DOHH2 (cell line): ENCODE measurements around the gene EVC.

Source experiments
- H3F3A ChIP-seq: fragments of 200-600 bp; sonication (generic), shearing (Covaris generic); 2 replicates; pipeline ENCODE4 v1.6.0; 2016; ENCODE audit warnings: antibody characterized with exemption, mild to moderate bottlenecking; ENCODE audit not compliant: control insufficient read depth, insufficient read depth
- H3K27ac ChIP-seq: fragments of 200-600 bp; sonication (generic); 2 replicates; pipeline ENCODE4 v1.5.1; 2014; ENCODE audit warnings: low read depth, mild to moderate bottlenecking, low read length, moderate library complexity
- H3K27me3 ChIP-seq: fragments of 200-600 bp; sonication (generic); 2 replicates; pipeline ENCODE4 v1.6.1; 2014; ENCODE audit warnings: mild to moderate bottlenecking, low read length, mixed read lengths; ENCODE audit not compliant: control insufficient read depth
- H3K36me3 ChIP-seq: fragments of 200-600 bp; sonication (generic); 2 replicates; pipeline ENCODE4 v1.6.1; 2014; ENCODE audit warnings: mild to moderate bottlenecking, low read length, moderate library complexity, mixed read lengths; ENCODE audit not compliant: control insufficient read depth
- H3K4me1 ChIP-seq: fragments of 200-600 bp; sonication (generic); 2 replicates; pipeline ENCODE4 v1.6.1; 2014; ENCODE audit warnings: mild to moderate bottlenecking, low read length, mixed read lengths; ENCODE audit not compliant: control insufficient read depth
- H3K4me2 ChIP-seq: fragments of 200-600 bp; sonication (generic); 2 replicates; pipeline ENCODE4 v1.6.0; 2014; ENCODE audit warnings: mild to moderate bottlenecking, low read length, moderate library complexity
- H3K4me3 ChIP-seq: fragments of 200-600 bp; sonication (generic); 2 replicates; pipeline ENCODE4 v1.5.1; 2014; ENCODE audit warnings: mild to moderate bottlenecking, low read length, mixed read lengths
- H3K79me2 ChIP-seq: fragments of 200-600 bp; sonication (generic); 2 replicates; pipeline ENCODE4 v1.6.1; 2014; ENCODE audit warnings: mild to moderate bottlenecking, low read length, mixed read lengths; ENCODE audit not compliant: control insufficient read depth
- H3K9me2 ChIP-seq: fragments of 200-600 bp; sonication (generic); replicated peaks from 2 replicates; pipeline ENCODE4 v1.6.1; 2014; ENCODE audit warnings: mild to moderate bottlenecking, low read length, mixed read lengths; ENCODE audit not compliant: control insufficient read depth
- H3K9me3 ChIP-seq: fragments of 200-600 bp; sonication (generic); 2 replicates; pipeline ENCODE4 v1.6.1; 2014; ENCODE audit warnings: antibody characterized with exemption, low read length, mixed read lengths; ENCODE audit not compliant: control insufficient read depth, insufficient read depth
- H4K20me1 ChIP-seq: fragments of 200-600 bp; sonication (generic); 2 replicates; pipeline ENCODE4 v1.6.0; 2014; ENCODE audit warnings: low read depth, mild to moderate bottlenecking, antibody characterized with exemption, low read length, moderate library complexity; ENCODE audit not compliant: control insufficient read depth, insufficient read depth
- EZH2phosphoT487 ChIP-seq: fragments of 200-600 bp; sonication (generic); IDR thresholded peaks from 2 replicates; pipeline ENCODE4 v1.6.1; 2017; ENCODE audit warnings: borderline replicate concordance, mild to moderate bottlenecking, antibody characterized with exemption, low read length, moderate library complexity, mixed read lengths
- TF ChIP-seq, protein P1 (sequence below): fragments of 200-600 bp; sonication (generic); IDR thresholded peaks from one replicate; pipeline ENCODE4 v1.5.1; 2014; ENCODE audit warnings: antibody characterized with exemption, mild to moderate bottlenecking, low read depth, low read length; ENCODE audit not compliant: poor library complexity, severe bottlenecking

EVC gene

DNA sequence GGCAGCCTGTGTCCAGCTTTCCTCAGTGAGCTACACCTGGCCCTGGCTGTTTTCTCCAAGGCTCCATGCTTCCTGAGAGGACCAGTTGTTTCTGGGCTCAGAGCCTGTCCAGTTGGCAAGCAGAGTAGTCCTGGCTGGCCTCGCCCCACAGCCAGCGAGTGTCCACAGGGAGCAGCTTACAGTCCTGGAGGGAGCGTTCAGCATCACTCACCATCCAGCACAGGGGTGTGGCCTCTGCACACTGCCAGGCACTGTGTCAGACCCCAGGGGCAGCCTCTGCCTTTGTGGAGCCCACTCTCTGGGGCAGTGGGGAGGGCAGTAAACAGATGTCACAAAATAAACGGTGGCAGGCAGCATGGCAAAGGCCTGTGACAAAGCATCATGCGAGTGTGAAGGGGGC lies 23.9 kb downstream of the EVC start:
- H3K27me3 ChIP-seq = no peaks in the 10 kb centered on the region
- H3K9me2 ChIP-seq = no peaks in the 10 kb centered on the region
- H3K9me3 ChIP-seq = no peaks in the 10 kb centered on the region
- no peak overlapping the region for H3K27ac ChIP-seq
- no peaks in the 10 kb centered on the region for H4K20me1 ChIP-seq
- H3K36me3 ChIP-seq = no peaks in the 10 kb centered on the region
- no peak overlapping the region for H3K4me2 ChIP-seq
- H3K4me3 ChIP-seq = no peak overlapping the region
- no peak for TF ChIP-seq EZH2phosphoT487
- TF ChIP-seq, protein P1, sequence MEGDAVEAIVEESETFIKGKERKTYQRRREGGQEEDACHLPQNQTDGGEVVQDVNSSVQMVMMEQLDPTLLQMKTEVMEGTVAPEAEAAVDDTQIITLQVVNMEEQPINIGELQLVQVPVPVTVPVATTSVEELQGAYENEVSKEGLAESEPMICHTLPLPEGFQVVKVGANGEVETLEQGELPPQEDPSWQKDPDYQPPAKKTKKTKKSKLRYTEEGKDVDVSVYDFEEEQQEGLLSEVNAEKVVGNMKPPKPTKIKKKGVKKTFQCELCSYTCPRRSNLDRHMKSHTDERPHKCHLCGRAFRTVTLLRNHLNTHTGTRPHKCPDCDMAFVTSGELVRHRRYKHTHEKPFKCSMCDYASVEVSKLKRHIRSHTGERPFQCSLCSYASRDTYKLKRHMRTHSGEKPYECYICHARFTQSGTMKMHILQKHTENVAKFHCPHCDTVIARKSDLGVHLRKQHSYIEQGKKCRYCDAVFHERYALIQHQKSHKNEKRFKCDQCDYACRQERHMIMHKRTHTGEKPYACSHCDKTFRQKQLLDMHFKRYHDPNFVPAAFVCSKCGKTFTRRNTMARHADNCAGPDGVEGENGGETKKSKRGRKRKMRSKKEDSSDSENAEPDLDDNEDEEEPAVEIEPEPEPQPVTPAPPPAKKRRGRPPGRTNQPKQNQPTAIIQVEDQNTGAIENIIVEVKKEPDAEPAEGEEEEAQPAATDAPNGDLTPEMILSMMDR = no peak
- H3K4me1 ChIP-seq = no peaks in the 10 kb centered on the region
- H3F3A ChIP-seq = no peaks in the 10 kb centered on the region
- no peaks in the 10 kb centered on the region for H3K79me2 ChIP-seq

DNA sequence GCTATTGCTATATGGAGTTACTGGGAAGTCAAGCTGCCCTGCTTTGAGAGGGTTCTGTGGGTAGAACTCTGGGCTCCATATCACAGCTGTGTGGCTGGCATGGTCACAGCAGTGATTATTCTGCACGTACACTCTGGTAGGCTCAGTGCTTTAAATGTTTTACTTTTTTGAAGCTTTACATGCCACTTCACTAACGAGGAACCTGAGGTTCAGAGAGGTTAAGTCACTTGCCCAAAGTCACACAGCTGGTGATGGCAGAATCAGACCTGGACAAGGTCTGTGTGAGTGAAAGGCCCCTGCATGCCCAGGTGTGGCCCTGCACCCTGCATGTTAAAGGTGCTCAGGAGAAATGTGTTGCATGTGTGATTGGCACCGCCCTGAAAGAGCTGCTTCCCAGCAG lies 24.5 kb downstream of the EVC start:
- H3K4me1 ChIP-seq = no peaks in the 10 kb centered on the region
- no peak overlapping the region for H3K4me3 ChIP-seq
- no peak for TF ChIP-seq EZH2phosphoT487
- TF ChIP-seq, protein P1 = no peak
- H3K79me2 ChIP-seq = no peaks in the 10 kb centered on the region
- H3K4me2 ChIP-seq = no peak overlapping the region
- no peaks in the 10 kb centered on the region for H4K20me1 ChIP-seq
- no peak overlapping the region for H3K27ac ChIP-seq
- no peaks in the 10 kb centered on the region for H3F3A ChIP-seq
- no peaks in the 10 kb centered on the region for H3K9me3 ChIP-seq
- no peaks in the 10 kb centered on the region for H3K27me3 ChIP-seq
- no peaks in the 10 kb centered on the region for H3K36me3 ChIP-seq
- no peaks in the 10 kb centered on the region for H3K9me2 ChIP-seq

DNA sequence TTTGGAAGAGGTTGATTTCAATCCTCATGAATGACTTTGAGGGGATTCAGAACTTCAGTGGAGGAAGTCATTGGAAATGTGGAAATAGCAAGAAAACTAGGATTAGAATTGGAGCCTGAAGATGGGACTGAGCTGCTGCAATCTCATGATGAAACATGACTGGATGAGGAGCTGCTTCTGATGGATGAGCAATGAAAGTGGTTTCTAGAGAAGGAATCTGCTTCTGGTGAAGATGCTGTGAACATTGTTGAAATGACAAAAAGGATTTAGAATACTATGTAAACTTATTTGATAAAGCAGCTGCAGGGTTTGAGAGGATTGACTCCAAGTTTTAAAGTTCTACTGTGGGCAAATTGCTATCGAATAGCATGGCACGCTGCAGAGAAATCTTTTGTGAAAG lies 27.1 kb downstream of the EVC start:
- H4K20me1 ChIP-seq = no peaks in the 10 kb centered on the region
- H3K9me3 ChIP-seq = no peaks in the 10 kb centered on the region
- H3K36me3 ChIP-seq = no peaks in the 10 kb centered on the region
- no peak overlapping the region for H3K4me3 ChIP-seq
- H3K9me2 ChIP-seq = no peaks in the 10 kb centered on the region
- no peaks in the 10 kb centered on the region for H3K79me2 ChIP-seq
- H3K27ac ChIP-seq = no peak overlapping the region
- no peak for TF ChIP-seq EZH2phosphoT487
- TF ChIP-seq, protein P1 = no peak
- H3K4me1 ChIP-seq = no peaks in the 10 kb centered on the region
- H3K4me2 ChIP-seq = no peak overlapping the region
- no peaks in the 10 kb centered on the region for H3K27me3 ChIP-seq
- H3F3A ChIP-seq = no peaks in the 10 kb centered on the region

DNA sequence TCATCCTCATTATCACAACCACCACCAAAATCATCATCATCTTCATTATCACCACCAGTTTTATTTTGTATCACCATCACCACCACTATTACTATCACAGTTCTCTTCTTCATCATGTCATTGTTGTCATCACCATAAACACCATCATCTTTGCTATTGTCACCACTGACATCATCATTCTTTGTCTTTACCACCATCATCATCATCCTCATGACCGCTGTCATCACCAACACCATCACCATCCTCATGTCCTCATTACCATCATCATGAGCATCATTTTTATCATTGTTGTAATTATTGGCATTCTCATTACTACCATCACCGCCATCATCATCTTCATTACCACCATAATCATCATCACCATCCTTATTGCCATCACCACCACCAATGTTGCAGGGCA lies 31.4 kb downstream of the EVC start:
- Histone ChIP-seq H3K9me2 (no peaks in the 10 kb centered on the region; the same call in 1 of the 2 replicates), H4K20me1 (no peaks in the 10 kb centered on the region), H3K4me1 (no peaks in the 10 kb centered on the region), H3K9me3 (no peaks in the 10 kb centered on the region), H3F3A (no peaks in the 10 kb centered on the region), H3K27ac (no peak overlapping the region), H3K36me3 (no peaks in the 10 kb centered on the region), H3K4me3 (no peak overlapping the region), H3K4me2 (no peak overlapping the region), H3K27me3 (no peaks in the 10 kb centered on the region), H3K79me2 (no peaks in the 10 kb centered on the region)
- TF ChIP-seq EZH2phosphoT487 = no peak
- TF ChIP-seq, protein P1 = no peak
